PC-3 (cell line): ENCODE data around the gene CCDC141. TPM values are rescaled to one million over a fixed set of nuclear protein-coding genes. Genes with fewer than 3 reads are reported as not detected.
"Not testable (repeated sequence)": the region's sequence is repeated elsewhere in the genome, so short reads cannot be mapped to it uniquely, and the experiment has no call there.

Experiments
- ATAC-seq: fragments of 200-7000 bp; cut with Tn5 transposase; 2 replicates; pipeline ENCODE4 v1.9.1; 2020; ENCODE audit warnings: mild to moderate bottlenecking, moderate library complexity
- BruUV-seq: library from RNA; stranded (reverse); fragments of 400-500 nt; replicated peaks from 2 replicates; lab custom pipeline; 2021; lab: Mats Ljungman, UMichigan
- CTCF ChIA-PET: fragments of 300-600 bp; sonication (Branson Sonifier 250); formaldehyde crosslinking; loops from one replicate; lab custom pipeline; 2022; ENCODE audit warnings: antibody characterized with exemption; lab: Charles Lee
- POLR2A ChIA-PET: fragments of 300-600 bp; sonication (Branson Sonifier 250); formaldehyde crosslinking; loops from one replicate; lab custom pipeline; 2022; ENCODE audit warnings: antibody characterized with exemption; ENCODE audit not compliant: unreplicated experiment; lab: Charles Lee
- DNase-seq: peaks from one replicate; pipeline ENCODE4 v3.0.0-alpha.2; 2015
- H2AFZ ChIP-seq: fragments of 300-600 bp; sonication (generic); 2 replicates; pipeline ENCODE4 v1.6.0; 2016; ENCODE audit warnings: antibody characterized with exemption, low read length
- H3F3A ChIP-seq: fragments of 300-600 bp; sonication (generic); one replicate; pipeline ENCODE4 v1.6.0; 2017; ENCODE audit warnings: antibody characterized with exemption, low read length, control low read depth, mild to moderate bottlenecking; ENCODE audit not compliant: unreplicated experiment
- H3K27ac ChIP-seq: fragments of 300-600 bp; sonication (generic); 2 replicates; pipeline ENCODE4 v1.5.1; 2016; ENCODE audit warnings: mild to moderate bottlenecking, low read length
- H3K27me3 ChIP-seq: fragments of 300-600 bp; sonication (generic); 2 replicates; pipeline ENCODE4 v1.6.1; 2016; ENCODE audit warnings: low read length, mixed read lengths
- H3K36me3 ChIP-seq: fragments of 300-600 bp; sonication (generic); 2 replicates; pipeline ENCODE4 v1.6.1; 2016; ENCODE audit warnings: low read depth, mixed run types, low read length, mixed read lengths
- H3K4me1 ChIP-seq: fragments of 300-600 bp; sonication (generic); 2 replicates; pipeline ENCODE4 v1.5.1; 2016; ENCODE audit warnings: low read length; ENCODE audit not compliant: insufficient read depth
- H3K4me2 ChIP-seq: fragments of 300-600 bp; sonication (generic); 2 replicates; pipeline ENCODE4 v1.6.0; 2016; ENCODE audit warnings: low read length
- H3K4me3 ChIP-seq: fragments of 300-600 bp; sonication (generic); 2 replicates; pipeline ENCODE4 v1.5.1; 2016; ENCODE audit warnings: mild to moderate bottlenecking, low read length, mixed read lengths
- H3K79me2 ChIP-seq: fragments of 300-600 bp; sonication (generic); 2 replicates; pipeline ENCODE4 v1.6.1; 2017; ENCODE audit warnings: low read length, mixed read lengths
- H3K9ac ChIP-seq: fragments of 300-600 bp; sonication (generic); 2 replicates; pipeline ENCODE4 v1.6.0; 2016; ENCODE audit warnings: mild to moderate bottlenecking, low read length
- H3K9me2 ChIP-seq: fragments of 300-600 bp; sonication (generic); replicated peaks from 2 replicates; pipeline ENCODE4 v1.6.1; 2016; ENCODE audit warnings: mixed run types, low read length, mixed read lengths
- H3K9me3 ChIP-seq: fragments of 300-600 bp; sonication (generic); 2 replicates; pipeline ENCODE4 v1.6.1; 2016; ENCODE audit warnings: low read length, mixed read lengths
- H4K20me1 ChIP-seq: fragments of 300-600 bp; sonication (generic); 2 replicates; pipeline ENCODE4 v1.6.1; 2016; ENCODE audit warnings: low read length, mixed read lengths
- EZH2 ChIP-seq: fragments of 300-600 bp; sonication (generic); IDR thresholded peaks from one replicate; pipeline ENCODE4 v1.6.1; 2017; ENCODE audit warnings: antibody characterized with exemption, mild to moderate bottlenecking, low read length; ENCODE audit not compliant: unreplicated experiment
- EZH2phosphoT487 ChIP-seq: fragments of 300-600 bp; sonication (generic); IDR thresholded peaks from 2 replicates; pipeline ENCODE4 v1.6.1; 2018; ENCODE audit warnings: mild to moderate bottlenecking, antibody characterized with exemption, low read length, borderline replicate concordance
- intact Hi-C: fragments of 100-400 bp; cut with micrococcal nuclease; formaldehyde crosslinking; loops from 2 replicates; pipeline ENCODE4 v1.9.0; 2023
- total RNA-seq: library from RNA; depleted of rRNA; stranded (reverse); fragments of >200 nt; gene quantifications from 2 replicates; pipeline ENCODE4 v1.2.3, GENCODE V29; 2014
- TF ChIP-seq, protein P1 (sequence below): fragments of 300-600 bp; sonication (generic); conservative IDR thresholded peaks from 2 replicates; pipeline ENCODE4 v1.5.1; 2017; ENCODE audit warnings: antibody characterized with exemption, low read depth, mild to moderate bottlenecking, low read length

CCDC141 gene
- total RNA-seq, 1 experiment from 2014 or later: 1.1 TPM

DNA sequence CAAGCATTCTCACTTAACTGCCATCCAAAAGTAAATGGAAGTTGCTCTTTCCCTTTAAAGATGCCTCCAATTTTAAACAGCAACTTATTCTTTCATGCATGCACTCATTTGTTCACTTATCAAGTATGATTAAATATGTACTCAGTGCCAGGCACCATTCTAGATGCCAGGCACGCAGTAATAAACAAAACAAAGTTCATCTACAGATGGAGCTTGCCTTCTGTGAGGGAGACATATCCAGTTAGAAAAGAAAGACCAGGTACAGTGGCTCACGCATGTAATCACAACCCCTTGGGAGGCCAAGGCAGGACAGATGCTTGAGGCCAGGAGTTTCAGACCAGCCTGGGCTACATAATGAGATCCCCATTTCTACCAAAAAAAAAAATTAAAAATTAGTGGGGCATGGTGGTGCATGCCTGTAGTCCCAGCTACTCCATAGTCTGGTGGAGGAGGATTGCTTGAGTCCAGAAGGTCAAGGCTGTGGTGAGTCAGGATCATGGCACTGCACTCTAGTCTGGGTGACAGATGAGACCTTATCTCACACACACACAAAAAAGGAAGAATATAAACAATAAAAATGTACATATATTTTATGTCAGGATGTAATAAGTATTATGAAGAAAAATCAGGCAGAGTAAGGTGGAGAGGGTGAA, 19.2 kb upstream of the CCDC141 start:
- TF ChIP-seq, protein P1, sequence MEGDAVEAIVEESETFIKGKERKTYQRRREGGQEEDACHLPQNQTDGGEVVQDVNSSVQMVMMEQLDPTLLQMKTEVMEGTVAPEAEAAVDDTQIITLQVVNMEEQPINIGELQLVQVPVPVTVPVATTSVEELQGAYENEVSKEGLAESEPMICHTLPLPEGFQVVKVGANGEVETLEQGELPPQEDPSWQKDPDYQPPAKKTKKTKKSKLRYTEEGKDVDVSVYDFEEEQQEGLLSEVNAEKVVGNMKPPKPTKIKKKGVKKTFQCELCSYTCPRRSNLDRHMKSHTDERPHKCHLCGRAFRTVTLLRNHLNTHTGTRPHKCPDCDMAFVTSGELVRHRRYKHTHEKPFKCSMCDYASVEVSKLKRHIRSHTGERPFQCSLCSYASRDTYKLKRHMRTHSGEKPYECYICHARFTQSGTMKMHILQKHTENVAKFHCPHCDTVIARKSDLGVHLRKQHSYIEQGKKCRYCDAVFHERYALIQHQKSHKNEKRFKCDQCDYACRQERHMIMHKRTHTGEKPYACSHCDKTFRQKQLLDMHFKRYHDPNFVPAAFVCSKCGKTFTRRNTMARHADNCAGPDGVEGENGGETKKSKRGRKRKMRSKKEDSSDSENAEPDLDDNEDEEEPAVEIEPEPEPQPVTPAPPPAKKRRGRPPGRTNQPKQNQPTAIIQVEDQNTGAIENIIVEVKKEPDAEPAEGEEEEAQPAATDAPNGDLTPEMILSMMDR: no peak
- TF ChIP-seq EZH2 (no peak), EZH2phosphoT487 (no peak)
- Histone ChIP-seq H2AFZ (no peak overlapping the region), H3K4me2 (no peak overlapping the region), H4K20me1 (no peaks in the 10 kb centered on the region), H3K9me3 (no peaks in the 10 kb centered on the region), H3K9ac (no peak overlapping the region), H3K4me3 (no peak overlapping the region), H3K9me2 (no peaks in the 10 kb centered on the region), H3K4me1 (no peaks in the 10 kb centered on the region), H3F3A (no peaks in the 10 kb centered on the region), H3K79me2 (no peaks in the 10 kb centered on the region), H3K27me3 (no peaks in the 10 kb centered on the region), H3K27ac (no peak overlapping the region), H3K36me3 (no peaks in the 10 kb centered on the region)
- CTCF ChIA-PET: no interaction called here
- intact Hi-C loops: no loop called here
- ATAC-seq (no peak), DNase-seq (no peak)
- BruUV-seq: no TSS peak
- POLR2A ChIA-PET: no interaction called here

DNA sequence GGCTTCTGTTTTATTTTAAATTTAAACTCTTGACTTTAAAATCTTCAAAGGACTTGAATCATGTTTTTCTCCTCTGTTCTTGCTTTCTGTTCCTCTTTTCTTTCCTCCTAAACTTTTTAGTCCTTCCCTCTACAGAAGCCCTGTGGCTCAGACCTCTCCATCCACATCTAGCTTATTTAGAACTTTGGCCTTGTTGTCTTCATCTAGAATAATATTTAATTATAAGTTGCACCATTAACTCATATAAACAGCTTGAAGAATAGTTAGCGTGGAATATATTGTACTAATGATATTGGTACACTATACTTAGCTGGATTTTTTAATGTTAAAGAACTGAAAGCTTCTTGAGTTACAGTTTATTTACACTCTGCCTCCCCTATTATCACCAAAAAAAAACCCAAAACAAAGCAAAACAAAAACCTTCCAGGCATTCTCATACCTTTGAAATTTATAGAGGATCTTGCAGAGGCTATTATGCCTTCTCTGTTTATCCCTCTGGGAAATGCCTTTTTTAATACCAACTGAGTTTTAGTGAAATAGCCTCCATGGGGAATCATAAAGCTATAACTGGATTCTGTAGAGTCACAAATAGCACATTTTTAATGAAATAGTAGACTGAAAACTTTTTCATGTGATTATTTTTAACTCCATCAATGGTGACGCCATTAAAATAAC, 9.2 kb upstream of the CCDC141 start:
- no peaks in the 10 kb centered on the region for H3K9me2 ChIP-seq
- H3K9ac ChIP-seq: no peak overlapping the region
- no TSS peak for BruUV-seq
- H3K27me3 ChIP-seq: no peaks in the 10 kb centered on the region
- ChIA-PET CTCF (no interaction called here), POLR2A (no interaction called here)
- no peak overlapping the region for H3K4me2 ChIP-seq
- H3K9me3 ChIP-seq: no peaks in the 10 kb centered on the region
- TF ChIP-seq, protein P1: no peak
- TF ChIP-seq EZH2: no peak
- TF ChIP-seq EZH2phosphoT487: no peak
- DNase-seq (no peak), ATAC-seq (no peak)
- H3K36me3 ChIP-seq: no peaks in the 10 kb centered on the region
- intact Hi-C loops: no loop called here
- H3K4me3 ChIP-seq: no peak overlapping the region
- no peaks in the 10 kb centered on the region for H3K79me2 ChIP-seq
- no peaks in the 10 kb centered on the region for H3F3A ChIP-seq
- no peaks in the 10 kb centered on the region for H4K20me1 ChIP-seq
- no peak overlapping the region for H2AFZ ChIP-seq
- H3K27ac ChIP-seq: no peak overlapping the region
- H3K4me1 ChIP-seq: no peaks in the 10 kb centered on the region

DNA sequence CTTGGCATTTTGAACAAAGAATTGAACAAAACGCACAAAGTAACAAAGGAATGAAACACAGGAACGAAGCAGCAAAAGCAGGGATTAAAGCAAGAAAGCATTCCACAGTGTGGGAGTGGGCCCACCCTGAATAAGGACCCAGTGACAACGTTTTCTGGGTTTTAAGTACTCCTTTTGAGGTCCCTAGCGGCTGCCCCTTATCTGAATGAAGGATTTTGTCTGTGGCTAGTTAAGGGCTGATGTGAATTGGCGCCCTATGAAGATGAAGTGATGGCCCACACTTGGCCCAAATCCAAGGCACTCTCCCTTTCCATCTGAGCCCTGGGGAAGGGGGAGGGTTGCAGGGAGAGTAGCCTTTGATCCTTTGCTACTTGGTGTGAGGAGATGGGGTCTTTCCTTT, 7.8 kb upstream of the CCDC141 start:
- no peak for ATAC-seq
- Histone ChIP-seq H3K27me3 (no peaks in the 10 kb centered on the region), H3F3A (no peaks in the 10 kb centered on the region), H3K27ac (no peak overlapping the region), H3K79me2 (no peaks in the 10 kb centered on the region), H3K4me1 (no peaks in the 10 kb centered on the region), H4K20me1 (no peaks in the 10 kb centered on the region), H3K36me3 (no peaks in the 10 kb centered on the region), H3K9me3 (no peaks in the 10 kb centered on the region), H3K4me3 (no peak overlapping the region), H3K9ac (no peak overlapping the region), H3K4me2 (no peak overlapping the region), H3K9me2 (no peaks in the 10 kb centered on the region), H2AFZ (no peak overlapping the region)
- ChIA-PET POLR2A (no interaction called here), CTCF (no interaction called here)
- TF ChIP-seq, protein P1: no peak
- TF ChIP-seq EZH2: no peak
- intact Hi-C loops: no loop called here
- no peak for DNase-seq
- no TSS peak for BruUV-seq

DNA sequence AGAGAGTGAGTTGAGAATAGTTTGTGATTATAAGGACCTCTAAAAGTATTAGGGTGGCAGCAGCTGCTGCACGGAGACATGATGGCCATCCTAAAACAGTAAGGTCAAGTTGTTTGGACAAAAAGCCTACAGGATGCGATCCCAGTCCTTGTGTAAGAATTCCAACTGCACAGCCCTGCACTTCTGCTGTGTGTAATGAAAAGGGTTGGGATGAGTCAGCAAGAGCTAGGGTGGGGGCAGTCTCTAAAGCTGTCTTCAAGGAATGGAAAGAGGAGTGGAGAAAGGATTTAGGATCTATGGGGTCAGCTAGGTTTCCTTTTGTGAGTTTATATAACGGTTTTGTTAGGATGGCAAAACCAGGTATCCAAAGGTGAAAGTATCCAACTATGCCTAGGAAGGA, 3.6 kb upstream of the CCDC141 start:
- H2AFZ ChIP-seq, H3K27ac ChIP-seq, intact Hi-C loops, H3K36me3 ChIP-seq, BruUV-seq, DNase-seq, H3K9me3 ChIP-seq, H3K4me3 ChIP-seq, H4K20me1 ChIP-seq, H3K9ac ChIP-seq, POLR2A ChIA-PET, H3K79me2 ChIP-seq, H3K4me2 ChIP-seq, H3K9me2 ChIP-seq, H3K4me1 ChIP-seq, H3K27me3 ChIP-seq, H3F3A ChIP-seq, ATAC-seq, CTCF ChIA-PET: not testable (repeated sequence)
